Activated naive CD4-positive, alpha-beta T cell treated with anti-CD3 and anti-CD28 coated beads for 36 hours (primary cell): ENCODE results near the gene HLA-E. TPM values are rescaled to one million over a fixed set of nuclear protein-coding genes. Genes with fewer than 3 reads are reported as not detected.
"Not testable (repeated sequence)": the region's sequence is repeated elsewhere in the genome, so short reads cannot be mapped to it uniquely, and the experiment has no call there.

Experiments
- CTCF ChIA-PET: fragments of 350-600 bp; sonication (Branson Sonifier 250); formaldehyde crosslinking; loops from one replicate; lab custom pipeline; 2021; ENCODE audit warnings: antibody characterized with exemption; lab: Charles Lee
- DNase-seq: peaks from one replicate; pipeline ENCODE4 v3.0.0-alpha.2; 2020
- H3K27ac Mint-ChIP-seq: one replicate; pipeline ENCODE4 v1.8.0; 2021; ENCODE audit warnings: mild to moderate bottlenecking, mixed read lengths
- H3K27me3 Mint-ChIP-seq: one replicate; pipeline ENCODE4 v1.8.0; 2021; ENCODE audit warnings: low read depth, mixed read lengths
- H3K36me3 Mint-ChIP-seq: one replicate; pipeline ENCODE4 v1.8.0; 2021; ENCODE audit warnings: low read depth, mixed read lengths
- H3K4me1 Mint-ChIP-seq: one replicate; pipeline ENCODE4 v1.8.0; 2021; ENCODE audit warnings: low read depth, mixed read lengths
- H3K4me3 Mint-ChIP-seq: one replicate; pipeline ENCODE4 v1.8.0; 2021; ENCODE audit warnings: mild to moderate bottlenecking, moderate library complexity, mixed read lengths
- H3K9me3 Mint-ChIP-seq: one replicate; pipeline ENCODE4 v1.8.0; 2021; ENCODE audit warnings: mixed read lengths
- intact Hi-C: fragments of 100-400 bp; cut with micrococcal nuclease; formaldehyde crosslinking; loops from one replicate; pipeline ENCODE4 v1.15.1; 2023
- total RNA-seq, 2 experiments: library from RNA; stranded (reverse); gene quantifications; one replicate each; pipeline ENCODE4 v1.2.3, GENCODE V29; 2021

HLA-E gene
- total RNA-seq, 2 experiments from 2014 or later: 598 to 608 TPM

DNA sequence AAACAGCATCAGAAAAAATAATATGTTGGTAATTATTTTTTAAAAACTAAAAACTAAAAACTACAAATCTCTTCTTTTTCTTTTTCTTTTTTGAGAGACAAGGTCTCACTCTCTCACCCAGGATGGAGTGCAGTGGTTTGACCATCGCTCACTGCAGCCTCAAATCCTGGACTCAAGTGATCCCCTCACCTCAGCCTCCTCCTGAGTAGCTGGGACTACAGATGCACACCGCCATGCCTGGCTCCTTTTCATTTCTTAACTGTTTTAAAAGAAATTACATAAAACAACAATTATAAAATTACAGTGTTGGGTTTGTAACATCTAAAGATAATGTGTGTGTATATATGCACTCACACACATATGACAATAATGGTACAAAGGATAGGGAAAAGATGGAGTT, 24.1 kb downstream of the HLA-E start:
- intact Hi-C loops: loop anchor here (10.0 kb wide), 1 partner anchor 1061 kb away; the partner anchor contains the start of genes LTA and TNF
- Mint-ChIP-seq H3K4me3 (no peak overlapping the region), H3K9me3 (peaks cover 3% of the 10 kb centered on the region), H3K27ac (no peak overlapping the region), H3K36me3 (peaks cover 6% of the 10 kb centered on the region), H3K4me1 (peaks cover 66% of the 10 kb centered on the region), H3K27me3 (no peaks in the 10 kb centered on the region)
- no peak for DNase-seq
- CTCF ChIA-PET: interaction anchor here (0.9 to 4.1 kb wide), 5 partner anchors 9 to 30 kb away, joined by 3 to 21 read pairs (median 3); no protein-coding TSS in a partner anchor

DNA sequence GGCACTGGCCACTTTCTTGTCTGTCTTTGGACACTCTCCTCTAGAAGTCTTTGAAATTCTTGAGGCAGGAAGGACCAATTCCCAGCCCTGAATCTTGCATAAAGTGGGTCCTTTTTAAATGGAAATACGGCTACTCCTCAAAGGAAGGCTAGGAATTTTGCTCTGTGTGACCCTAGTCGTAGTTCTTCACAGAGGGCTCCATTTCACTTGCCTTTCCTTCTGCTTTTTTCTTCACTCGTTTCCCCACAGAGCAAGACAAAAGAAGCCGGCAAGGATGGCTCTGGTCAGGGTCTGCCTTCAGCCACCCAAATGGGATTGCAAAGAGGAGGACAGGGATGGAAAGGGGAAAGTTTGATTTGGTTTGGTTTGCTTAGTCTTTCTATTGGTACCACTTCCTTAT, 25.8 kb downstream of the HLA-E start:
- CTCF ChIA-PET: interaction anchor here (0.7 to 1.0 kb wide), 2 partner anchors 15 to 22 kb away, joined by 3 read pairs; no protein-coding TSS in a partner anchor

DNA sequence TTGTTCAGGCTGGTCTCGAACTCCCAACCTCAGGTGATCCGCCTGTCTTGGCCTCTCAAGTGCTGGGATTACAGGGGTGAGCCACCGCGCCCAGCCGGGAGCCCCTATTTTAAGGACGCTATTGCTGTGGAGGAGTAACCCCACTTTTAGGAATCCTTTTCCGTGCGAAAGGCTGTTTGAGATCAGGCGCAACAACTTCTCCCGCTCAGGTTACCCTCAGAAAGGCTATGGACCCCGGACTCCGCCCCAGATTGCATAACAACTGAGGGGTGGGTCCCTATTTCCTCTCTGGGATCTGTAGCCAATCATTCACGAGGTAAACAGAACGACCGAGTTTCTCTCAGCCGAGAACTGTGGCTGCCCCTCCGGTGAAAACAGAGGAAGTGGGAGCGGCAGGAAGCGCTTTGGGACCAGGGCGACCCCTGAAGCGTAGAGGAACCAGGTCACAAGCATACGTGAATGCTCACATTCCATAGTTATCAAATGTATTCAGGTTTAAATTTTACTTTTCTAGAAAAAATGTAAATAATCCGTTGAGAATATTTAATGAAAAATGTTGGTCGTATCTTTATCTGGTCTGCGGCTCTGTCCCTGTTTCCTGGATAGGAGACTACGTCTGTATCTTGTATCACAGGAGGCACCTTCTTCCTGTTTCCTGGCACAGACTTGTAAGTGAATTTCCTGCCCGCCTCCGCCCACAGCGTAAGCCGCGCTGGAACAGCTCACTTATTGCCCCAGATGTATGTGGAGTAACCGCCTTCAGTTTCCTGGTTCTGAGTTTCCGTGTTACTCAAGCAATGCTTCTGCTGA, 26.8 kb downstream of the HLA-E start:
- peaks cover 22% of the 10 kb centered on the region for H3K9me3 Mint-ChIP-seq
- H3K4me1 Mint-ChIP-seq: peaks cover 70% of the 10 kb centered on the region
- H3K36me3 Mint-ChIP-seq: peaks cover 30% of the 10 kb centered on the region
- DNase-seq: peak; percentile 98
- no peaks in the 10 kb centered on the region for H3K27me3 Mint-ChIP-seq
- intact Hi-C loops: loop anchor here (1.0 to 10.0 kb wide), 5 partner anchors 8 to 1059 kb away; partner anchors contain the start of genes HLA-E, LTA and TNF
- H3K27ac Mint-ChIP-seq: peak overlapping the region; percentile 99
- peak overlapping the region; percentile 87 for H3K4me3 Mint-ChIP-seq
- CTCF ChIA-PET: interaction anchor here (0.6 to 3.4 kb wide), 6 partner anchors 15 to 104 kb away, joined by 3 to 17 read pairs (median 4); no protein-coding TSS in a partner anchor

More for the DNA sequence above, 25.8 kb downstream of the HLA-E start:
- no peak for DNase-seq
- H3K4me3 Mint-ChIP-seq: peak overlapping the region; percentile 87
- intact Hi-C loops: loop anchor here (10.0 kb wide), 1 partner anchor 1060 kb away; the partner anchor contains the start of genes LTA and TNF
- H3K9me3 Mint-ChIP-seq: peaks cover 15% of the 10 kb centered on the region
- H3K27ac Mint-ChIP-seq: peak overlapping the region; percentile 99
- peaks cover 23% of the 10 kb centered on the region for H3K36me3 Mint-ChIP-seq
- H3K27me3 Mint-ChIP-seq: no peaks in the 10 kb centered on the region
- peaks cover 67% of the 10 kb centered on the region for H3K4me1 Mint-ChIP-seq

GRCh38 chr6:30516754-30517076, 27.4 kb downstream of the HLA-E start:
- DNase-seq, H3K27me3 Mint-ChIP-seq: not testable (repeated sequence)
- intact Hi-C loops: loop anchor here (1.0 to 10.0 kb wide), 5 partner anchors 8 to 1058 kb away; partner anchors contain the start of genes HLA-E, LTA and TNF
- peaks cover 27% of the 10 kb centered on the region for H3K9me3 Mint-ChIP-seq
- peak overlapping the region; percentile 87 for H3K4me3 Mint-ChIP-seq
- peaks cover 30% of the 10 kb centered on the region for H3K36me3 Mint-ChIP-seq
- CTCF ChIA-PET: interaction anchor here (0.6 to 3.4 kb wide), 6 partner anchors 15 to 103 kb away, joined by 3 to 17 read pairs (median 4); no protein-coding TSS in a partner anchor
- peak overlapping the region; percentile 99 for H3K27ac Mint-ChIP-seq
- H3K4me1 Mint-ChIP-seq: peaks cover 69% of the 10 kb centered on the region

- H3K27me3 Mint-ChIP-seq, DNase-seq: not testable (repeated sequence)
- Mint-ChIP-seq H3K9me3 (peaks cover 37% of the 10 kb centered on the region), H3K27ac (peak overlapping the region; percentile 99), H3K4me3 (peak overlapping the region; percentile 49), H3K4me1 (peaks cover 69% of the 10 kb centered on the region), H3K36me3 (peaks cover 38% of the 10 kb centered on the region)
- intact Hi-C loops: loop anchor here (10.0 kb wide), 1 partner anchor 1057 kb away; the partner anchor contains the start of genes LTA and TNF
- CTCF ChIA-PET: interaction anchor here (0.8 to 3.4 kb wide), 7 partner anchors 12 to 34 kb away, joined by 3 to 17 read pairs (median 4); no protein-coding TSS in a partner anchor
These were observed 28.6 kb downstream of the HLA-E start for GRCh38 chr6:30517767-30518504.

- H3K27me3 Mint-ChIP-seq: not testable (repeated sequence)
- peak; percentile 82 for DNase-seq
- Mint-ChIP-seq H3K4me1 (peaks cover 75% of the 10 kb centered on the region), H3K36me3 (peaks cover 43% of the 10 kb centered on the region), H3K9me3 (peaks cover 43% of the 10 kb centered on the region), H3K4me3 (peak overlapping the region; percentile 49), H3K27ac (peak overlapping the region; percentile 85)
- intact Hi-C loops: loop anchor here (10.0 kb wide), 1 partner anchor 1056 kb away; the partner anchor contains the start of genes LTA and TNF
- CTCF ChIA-PET: interaction anchor here (0.8 to 3.4 kb wide), 7 partner anchors 11 to 34 kb away, joined by 3 to 17 read pairs (median 4); no protein-coding TSS in a partner anchor
These were observed 29.3 kb downstream of the HLA-E start for GRCh38 chr6:30518505-30519145.

GRCh38 chr6:30520522-30520921, 31.2 kb downstream of the HLA-E start:
- CTCF ChIA-PET: interaction anchor here (1.0 kb wide), 1 partner anchor 11 kb away, joined by 3 read pairs; no protein-coding TSS in a partner anchor
- H3K4me1 Mint-ChIP-seq: peaks cover 75% of the 10 kb centered on the region
- no peaks in the 10 kb centered on the region for H3K27me3 Mint-ChIP-seq
- H3K4me3 Mint-ChIP-seq: no peak overlapping the region
- H3K27ac Mint-ChIP-seq: peak overlapping the region; percentile 85
- peaks cover 50% of the 10 kb centered on the region for H3K36me3 Mint-ChIP-seq
- H3K9me3 Mint-ChIP-seq: peaks cover 61% of the 10 kb centered on the region
- DNase-seq: no peak
- intact Hi-C loops: loop anchor here (10.0 kb wide), 1 partner anchor 456 kb away; the partner anchor contains the start of genes POLR1H and PPP1R11

DNA sequence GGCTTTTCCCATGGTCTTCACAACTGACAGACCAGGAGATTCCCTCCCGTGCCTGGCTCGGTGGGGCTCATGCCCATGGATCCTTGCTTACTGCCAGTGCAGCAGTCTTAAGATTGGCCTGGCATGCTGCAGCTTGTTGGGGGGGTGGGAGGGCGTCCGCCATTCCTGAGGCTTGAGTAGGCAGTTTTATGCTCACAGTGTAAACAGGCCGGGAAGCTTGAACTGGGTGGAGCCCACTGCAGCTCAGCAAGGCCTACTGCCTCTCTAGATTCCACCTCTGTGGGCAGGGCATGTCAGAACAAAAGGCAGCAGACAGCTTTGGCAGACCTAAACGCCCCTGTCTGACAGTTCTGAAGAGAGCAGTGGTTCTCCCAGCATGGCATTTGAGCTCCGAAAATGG, 31.8 kb downstream of the HLA-E start:
- H3K27me3 Mint-ChIP-seq, DNase-seq, H3K4me3 Mint-ChIP-seq: not testable (repeated sequence)
- H3K9me3 Mint-ChIP-seq: peaks cover 65% of the 10 kb centered on the region
- peaks cover 81% of the 10 kb centered on the region for H3K4me1 Mint-ChIP-seq
- CTCF ChIA-PET: interaction anchor here (1.0 to 1.4 kb wide), 2 partner anchors 11 kb away, joined by 3 to 8 read pairs; no protein-coding TSS in a partner anchor
- intact Hi-C loops: loop anchor here (10.0 kb wide), 1 partner anchor 456 kb away; the partner anchor contains the start of genes POLR1H and PPP1R11
- H3K27ac Mint-ChIP-seq: peak overlapping the region; percentile 85
- H3K36me3 Mint-ChIP-seq: peaks cover 53% of the 10 kb centered on the region

DNA sequence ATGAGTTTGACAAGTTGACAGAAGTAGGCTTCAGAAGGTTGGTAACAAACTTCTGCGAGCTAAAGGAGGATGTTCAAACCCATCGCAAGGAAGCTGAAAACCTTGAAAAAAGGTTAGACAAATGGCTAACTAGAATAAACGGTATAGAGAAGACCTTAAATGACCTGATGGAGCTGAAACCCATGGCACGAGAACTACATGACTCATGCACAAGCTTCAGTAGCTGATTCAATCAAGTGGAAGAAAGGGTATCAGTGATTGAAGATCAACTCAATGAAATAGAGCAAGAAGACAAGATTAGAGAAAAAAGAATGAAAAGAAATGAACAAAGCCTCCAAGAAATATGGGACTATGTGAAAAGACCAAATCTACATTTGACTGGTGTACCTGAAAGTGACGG, 32.6 kb downstream of the HLA-E start:
- not testable (repeated sequence) for H3K27me3 Mint-ChIP-seq, H3K4me3 Mint-ChIP-seq, DNase-seq
- CTCF ChIA-PET: interaction anchor here (1.4 kb wide), 1 partner anchor 11 kb away, joined by 8 read pairs; no protein-coding TSS in a partner anchor
- Mint-ChIP-seq H3K36me3 (peaks cover 58% of the 10 kb centered on the region), H3K27ac (peak overlapping the region; percentile 69), H3K4me1 (peaks cover 84% of the 10 kb centered on the region), H3K9me3 (peaks cover 71% of the 10 kb centered on the region)
- intact Hi-C loops: loop anchor here (10.0 kb wide), 1 partner anchor 457 kb away; the partner anchor contains the start of genes POLR1H and PPP1R11

DNA sequence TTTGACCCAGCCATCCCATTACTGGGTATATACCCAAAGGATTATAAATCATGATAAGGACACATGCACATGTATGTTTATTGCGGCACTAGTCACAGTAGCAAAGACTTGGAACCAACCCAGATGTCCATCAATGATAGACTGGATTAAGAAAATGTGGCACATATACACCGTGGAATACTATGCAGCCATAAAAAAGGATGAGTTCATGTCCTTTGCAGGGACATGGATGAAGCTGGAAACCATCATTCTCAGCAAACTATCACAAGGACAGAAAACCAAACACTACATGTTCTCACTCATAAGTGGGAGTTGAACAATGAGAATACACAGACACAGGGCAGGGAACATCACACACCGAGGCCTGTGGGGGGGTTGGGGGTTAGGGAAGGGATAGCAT, 37.1 kb downstream of the HLA-E start:
- peaks cover 48% of the 10 kb centered on the region for H3K9me3 Mint-ChIP-seq
- not testable (repeated sequence) for H3K27me3 Mint-ChIP-seq

More for the DNA sequence above, 37.1 kb downstream of the HLA-E start:
- Mint-ChIP-seq H3K36me3 (peaks cover 30% of the 10 kb centered on the region), H3K4me1 (peaks cover 85% of the 10 kb centered on the region), H3K27ac (peak overlapping the region; percentile 72)
- H3K4me3 Mint-ChIP-seq, DNase-seq: not testable (repeated sequence)
- CTCF ChIA-PET: interaction anchor here (7.5 kb wide), 1 partner anchor 34 kb away, joined by 79 read pairs; no protein-coding TSS in a partner anchor
- intact Hi-C loops: loop anchor here (5.0 to 10.0 kb wide), 2 partner anchors 286 to 462 kb away; partner anchors contain the start of genes POLR1H and PPP1R11
